GM10248 (cell line): ENCODE measurements around the gene KLHDC3.

ENCODE experiments used
- CTCF ChIA-PET: fragments of 300-600 bp; sonication (Branson Sonifier 250); formaldehyde crosslinking; extraction: SDS; loops from one replicate; lab custom pipeline; 2021; ENCODE audit warnings: antibody characterized with exemption; lab: Yijun Ruan, JAX
- POLR2A ChIA-PET: fragments of 350-650 bp; sonication (Branson Sonifier 250); formaldehyde crosslinking; extraction: SDS; loops from one replicate; lab custom pipeline; 2020; ENCODE audit warnings: antibody characterized with exemption; lab: Yijun Ruan, JAX
- DNase-seq: peaks from one replicate; pipeline ENCODE4 v3.0.0; 2012; ENCODE audit errors: extremely low spot score
- TF ChIP-seq, protein P1 (sequence below): IDR thresholded peaks from 2 replicates; pipeline ENCODE4 v1.5.1; 2012; ENCODE audit warnings: mild to moderate bottlenecking, low read depth; ENCODE audit errors: extremely low read depth, missing control alignments, control extremely low read depth

Gene KLHDC3

GRCh38 chr6:43032326-43032725, 18.3 kb downstream of the KLHDC3 start:
- no peak for DNase-seq
- ChIA-PET CTCF (no interaction called here), POLR2A (no interaction called here)
- TF ChIP-seq, protein P1, sequence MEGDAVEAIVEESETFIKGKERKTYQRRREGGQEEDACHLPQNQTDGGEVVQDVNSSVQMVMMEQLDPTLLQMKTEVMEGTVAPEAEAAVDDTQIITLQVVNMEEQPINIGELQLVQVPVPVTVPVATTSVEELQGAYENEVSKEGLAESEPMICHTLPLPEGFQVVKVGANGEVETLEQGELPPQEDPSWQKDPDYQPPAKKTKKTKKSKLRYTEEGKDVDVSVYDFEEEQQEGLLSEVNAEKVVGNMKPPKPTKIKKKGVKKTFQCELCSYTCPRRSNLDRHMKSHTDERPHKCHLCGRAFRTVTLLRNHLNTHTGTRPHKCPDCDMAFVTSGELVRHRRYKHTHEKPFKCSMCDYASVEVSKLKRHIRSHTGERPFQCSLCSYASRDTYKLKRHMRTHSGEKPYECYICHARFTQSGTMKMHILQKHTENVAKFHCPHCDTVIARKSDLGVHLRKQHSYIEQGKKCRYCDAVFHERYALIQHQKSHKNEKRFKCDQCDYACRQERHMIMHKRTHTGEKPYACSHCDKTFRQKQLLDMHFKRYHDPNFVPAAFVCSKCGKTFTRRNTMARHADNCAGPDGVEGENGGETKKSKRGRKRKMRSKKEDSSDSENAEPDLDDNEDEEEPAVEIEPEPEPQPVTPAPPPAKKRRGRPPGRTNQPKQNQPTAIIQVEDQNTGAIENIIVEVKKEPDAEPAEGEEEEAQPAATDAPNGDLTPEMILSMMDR: no peak

DNA sequence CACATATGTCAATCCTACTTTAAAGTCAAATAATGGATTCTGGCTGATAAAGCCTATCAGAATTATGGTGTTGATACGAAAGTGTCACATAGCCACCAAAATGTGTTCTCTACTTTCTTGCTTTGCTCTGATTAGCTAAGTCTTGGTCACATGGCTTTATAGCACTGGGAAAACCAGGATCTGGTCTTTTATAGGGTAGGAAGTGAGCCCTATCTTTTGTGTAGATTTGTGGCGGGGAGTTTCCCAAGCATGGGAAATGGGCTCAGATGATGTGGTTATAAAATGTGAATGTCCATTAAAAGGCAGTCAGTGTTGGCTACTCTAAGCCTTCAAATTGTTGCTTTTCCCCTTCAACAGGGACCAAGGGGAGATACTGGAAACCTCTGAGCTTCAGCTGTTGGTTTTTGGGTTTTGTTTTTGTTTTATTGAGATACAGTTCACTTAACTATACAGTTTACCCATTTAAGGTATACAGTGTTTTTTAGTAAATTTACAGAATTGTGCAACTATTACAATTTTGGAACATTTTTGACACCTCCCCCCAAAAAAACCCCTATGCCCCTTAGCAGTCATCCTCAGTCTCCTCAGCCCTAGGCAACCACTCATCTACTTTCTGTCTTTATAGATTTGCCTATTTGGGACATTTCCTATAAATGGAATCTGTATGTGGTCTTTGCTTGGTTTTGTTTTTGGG, 19.6 kb downstream of the KLHDC3 start:
- no peak for DNase-seq
- CTCF ChIA-PET: interaction anchor here (1.0 to 1.4 kb wide), 3 partner anchors 26 to 138 kb away, joined by 3 read pairs; partner anchors contain the start of genes KLC4 and MRPL2
- POLR2A ChIA-PET: interaction anchor here (1.6 kb wide), 1 partner anchor 19 kb away, joined by 10 read pairs; the partner anchor contains the start of gene KLHDC3
- TF ChIP-seq, protein P1: no peak

DNA sequence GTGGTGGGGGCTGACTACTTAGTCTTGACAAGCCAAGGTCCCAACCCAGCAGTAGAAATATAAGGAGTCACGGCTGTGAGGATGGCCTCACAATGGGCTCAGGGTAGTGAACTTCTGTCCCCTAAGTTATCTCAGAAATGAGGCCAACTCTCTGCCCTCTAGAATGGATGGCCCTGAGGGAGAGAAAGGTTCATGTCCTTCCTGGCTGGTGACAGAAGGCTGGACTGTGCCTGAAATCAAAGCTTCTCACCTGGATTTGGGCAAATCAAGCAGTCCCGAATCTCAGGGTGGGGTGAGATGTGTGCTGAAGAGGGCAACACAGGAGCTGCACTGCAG, 20.1 kb downstream of the KLHDC3 start:
- CTCF ChIA-PET: interaction anchor here (1.0 to 1.4 kb wide), 4 partner anchors 11 to 139 kb away, joined by 3 to 4 read pairs (median 3); partner anchors contain the start of genes KLC4 and MRPL2
- POLR2A ChIA-PET: interaction anchor here (1.6 kb wide), 1 partner anchor 20 kb away, joined by 10 read pairs; the partner anchor contains the start of gene KLHDC3
- TF ChIP-seq, protein P1: no peak
- no peak for DNase-seq

- TF ChIP-seq, protein P1: no peak
- DNase-seq: no peak
- POLR2A ChIA-PET: interaction anchor here (0.5 to 0.6 kb wide), 2 partner anchors 38 to 240 kb away, joined by 3 to 4 read pairs; no protein-coding TSS in a partner anchor
- CTCF ChIA-PET: interaction anchor here (1.0 to 2.7 kb wide), 3 partner anchors 9 to 156 kb away, joined by 3 to 8 read pairs (median 4); partner anchors contain the start of gene RPL7L1
Measured at GRCh38 chr6:43035495-43036194, 21.6 kb downstream of the KLHDC3 start.

DNA sequence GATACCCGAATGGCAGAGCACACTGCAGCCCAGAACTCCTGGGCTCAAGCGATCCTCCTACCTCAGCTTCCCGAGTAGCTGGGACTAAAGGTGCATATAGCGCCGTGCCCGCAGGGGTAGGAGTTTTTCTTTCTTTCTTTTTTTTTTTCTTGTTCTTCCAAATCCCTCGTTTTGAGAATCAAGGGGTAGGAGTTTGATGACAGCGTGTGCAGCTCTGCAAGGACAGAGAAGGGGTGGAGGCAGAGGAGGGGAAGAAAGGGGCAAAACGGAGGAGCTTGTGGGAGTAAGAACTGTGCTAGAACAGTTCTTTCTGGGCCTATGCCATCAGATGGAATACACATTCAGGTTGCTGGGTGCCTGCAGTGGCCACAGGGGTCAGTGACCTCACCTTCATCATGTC, 22.7 kb downstream of the KLHDC3 start:
- TF ChIP-seq, protein P1: no peak
- ChIA-PET POLR2A (no interaction called here), CTCF (interaction anchor here (2.7 kb wide), 1 partner anchor 107 kb away, joined by 8 read pairs; no protein-coding TSS in a partner anchor)
- no peak for DNase-seq

- DNase-seq: no peak
- ChIA-PET CTCF (interaction anchor here (2.7 kb wide), 1 partner anchor 106 kb away, joined by 8 read pairs; no protein-coding TSS in a partner anchor), POLR2A (interaction anchor here (0.6 kb wide), 1 partner anchor 14 kb away, joined by 4 read pairs; no protein-coding TSS in a partner anchor)
- TF ChIP-seq, protein P1: no peak
Measured at GRCh38 chr6:43037197-43037596, 23.1 kb downstream of the KLHDC3 start.
